ENCODE data around the gene EPX. TPM values are rescaled to one million over a fixed set of nuclear protein-coding genes. Genes with fewer than 3 reads are reported as not detected.

The EPX gene
- polyA plus RNA-seq, 1 experiment = not detected

DNA sequence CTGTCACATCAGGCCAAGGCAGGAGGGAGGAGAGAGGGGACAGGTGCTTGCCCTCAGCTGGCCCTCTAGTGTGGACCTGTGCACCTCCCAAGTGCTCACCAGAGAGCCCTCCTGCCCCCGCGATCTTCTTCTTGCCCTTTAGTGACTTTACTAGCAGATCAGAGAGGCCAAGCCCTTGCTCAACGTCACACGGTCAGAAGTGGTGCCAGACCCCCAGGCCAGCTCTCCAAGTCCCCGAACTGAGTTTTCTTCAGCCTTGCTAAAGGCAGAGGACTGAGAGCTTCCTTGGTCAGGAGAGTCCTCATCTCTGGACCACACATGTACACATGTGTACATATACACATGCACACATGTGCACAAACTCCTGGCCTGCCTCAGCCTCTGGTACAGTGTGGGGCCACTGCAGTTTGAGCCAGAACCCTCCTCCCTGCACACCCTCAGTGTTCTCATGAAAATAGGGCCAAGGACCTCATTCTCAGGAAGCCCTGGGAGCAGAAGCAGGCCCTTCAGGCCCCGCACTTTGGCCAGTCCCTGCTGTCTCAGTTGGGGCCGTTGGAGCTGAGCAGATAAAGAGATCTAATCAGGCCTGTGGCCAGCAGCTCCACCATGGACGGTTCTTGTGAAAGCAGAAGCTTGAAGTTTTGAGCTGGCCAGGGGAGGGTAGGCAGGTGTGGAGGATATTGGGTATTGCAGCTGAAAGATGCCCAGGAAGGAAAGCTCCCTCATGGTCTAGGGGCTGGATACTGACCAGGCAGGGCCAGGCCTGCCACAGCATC is 7.4 kb upstream of the EPX start:
- Histone ChIP-seq H3K27me3 (ENCODE audit: control insufficient read depth, insufficient read depth, low read length) (peaks cover 2% of the 10 kb centered on the region), H3K4me3 (ENCODE audit: low read depth, low read length) (no peak overlapping the region), H3K9me3 (ENCODE audit: control insufficient read depth, insufficient read depth, low read length) (no peaks in the 10 kb centered on the region), H3K27ac (ENCODE audit: low read depth, low read length) (no peak overlapping the region)
- ChIA-PET CTCF (no interaction called here), POLR2A (no interaction called here)
- no peak for DNase-seq (ENCODE audit: low read depth, low spot score)
- TF ChIP-seq, protein P1, sequence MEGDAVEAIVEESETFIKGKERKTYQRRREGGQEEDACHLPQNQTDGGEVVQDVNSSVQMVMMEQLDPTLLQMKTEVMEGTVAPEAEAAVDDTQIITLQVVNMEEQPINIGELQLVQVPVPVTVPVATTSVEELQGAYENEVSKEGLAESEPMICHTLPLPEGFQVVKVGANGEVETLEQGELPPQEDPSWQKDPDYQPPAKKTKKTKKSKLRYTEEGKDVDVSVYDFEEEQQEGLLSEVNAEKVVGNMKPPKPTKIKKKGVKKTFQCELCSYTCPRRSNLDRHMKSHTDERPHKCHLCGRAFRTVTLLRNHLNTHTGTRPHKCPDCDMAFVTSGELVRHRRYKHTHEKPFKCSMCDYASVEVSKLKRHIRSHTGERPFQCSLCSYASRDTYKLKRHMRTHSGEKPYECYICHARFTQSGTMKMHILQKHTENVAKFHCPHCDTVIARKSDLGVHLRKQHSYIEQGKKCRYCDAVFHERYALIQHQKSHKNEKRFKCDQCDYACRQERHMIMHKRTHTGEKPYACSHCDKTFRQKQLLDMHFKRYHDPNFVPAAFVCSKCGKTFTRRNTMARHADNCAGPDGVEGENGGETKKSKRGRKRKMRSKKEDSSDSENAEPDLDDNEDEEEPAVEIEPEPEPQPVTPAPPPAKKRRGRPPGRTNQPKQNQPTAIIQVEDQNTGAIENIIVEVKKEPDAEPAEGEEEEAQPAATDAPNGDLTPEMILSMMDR (IDR thresholded peaks at IDR 0.05; ENCODE audit: low read depth, low read length) = no peak

DNA sequence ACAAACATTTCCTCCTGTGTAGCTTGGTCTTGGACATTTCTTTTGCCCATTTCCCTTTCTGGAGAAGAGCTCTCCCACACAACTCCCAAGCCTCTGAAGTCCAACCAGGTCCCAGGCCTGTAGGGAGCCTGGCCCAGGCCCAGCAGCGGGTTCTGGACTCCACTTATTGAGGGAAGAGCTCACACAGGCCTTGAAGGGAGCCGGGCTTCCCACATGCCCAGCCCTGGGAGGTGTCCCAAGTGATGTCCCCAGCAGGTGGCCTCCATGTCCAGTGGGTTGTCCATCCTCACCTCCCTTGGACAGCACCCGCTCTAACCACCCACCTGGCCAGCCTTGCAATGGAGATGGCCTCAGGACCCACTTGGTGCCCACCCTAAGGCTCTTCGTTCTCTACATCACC is 5.9 kb upstream of the EPX start:
- TF ChIP-seq, protein P1 (IDR thresholded peaks at IDR 0.05; ENCODE audit: low read depth, low read length) = no peak
- ChIA-PET POLR2A (no interaction called here), CTCF (no interaction called here)
- Histone ChIP-seq H3K4me3 (ENCODE audit: low read depth, low read length) (no peak overlapping the region), H3K27ac (ENCODE audit: low read depth, low read length) (no peak overlapping the region), H3K27me3 (ENCODE audit: control insufficient read depth, insufficient read depth, low read length) (peaks cover 2% of the 10 kb centered on the region), H3K9me3 (ENCODE audit: control insufficient read depth, insufficient read depth, low read length) (no peaks in the 10 kb centered on the region)
- no peak for DNase-seq (ENCODE audit: low read depth, low spot score)

DNA sequence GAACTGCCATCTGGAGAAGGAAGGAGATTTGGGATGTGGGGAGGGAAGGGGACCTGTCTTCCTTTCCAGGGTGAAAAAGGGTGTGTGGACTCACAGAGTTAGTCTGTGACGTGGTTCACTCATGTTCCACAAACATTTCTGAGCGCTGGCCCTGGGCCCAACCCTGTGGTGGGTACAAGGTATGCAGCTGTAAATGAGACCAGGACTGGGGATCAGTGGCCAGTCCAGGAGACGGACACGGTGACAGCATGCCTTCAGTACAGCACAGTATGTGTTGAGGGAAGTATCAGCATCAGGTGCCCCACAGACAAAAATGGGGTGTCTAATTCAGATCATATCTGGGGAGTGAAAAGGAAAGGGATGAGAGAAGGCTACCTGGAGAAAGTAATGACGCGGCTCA is 5.5 kb upstream of the EPX start:
- peaks cover 2% of the 10 kb centered on the region for H3K27me3 ChIP-seq (ENCODE audit: control insufficient read depth, insufficient read depth, low read length)
- ChIA-PET CTCF (no interaction called here), POLR2A (no interaction called here)
- no peaks in the 10 kb centered on the region for H3K9me3 ChIP-seq (ENCODE audit: control insufficient read depth, insufficient read depth, low read length)
- TF ChIP-seq, protein P1 (IDR thresholded peaks at IDR 0.05; ENCODE audit: low read depth, low read length) = no peak
- no peak overlapping the region for H3K4me3 ChIP-seq (ENCODE audit: low read depth, low read length)
- no peak overlapping the region for H3K27ac ChIP-seq (ENCODE audit: low read depth, low read length)
- DNase-seq (ENCODE audit: low read depth, low spot score) = no peak

DNA sequence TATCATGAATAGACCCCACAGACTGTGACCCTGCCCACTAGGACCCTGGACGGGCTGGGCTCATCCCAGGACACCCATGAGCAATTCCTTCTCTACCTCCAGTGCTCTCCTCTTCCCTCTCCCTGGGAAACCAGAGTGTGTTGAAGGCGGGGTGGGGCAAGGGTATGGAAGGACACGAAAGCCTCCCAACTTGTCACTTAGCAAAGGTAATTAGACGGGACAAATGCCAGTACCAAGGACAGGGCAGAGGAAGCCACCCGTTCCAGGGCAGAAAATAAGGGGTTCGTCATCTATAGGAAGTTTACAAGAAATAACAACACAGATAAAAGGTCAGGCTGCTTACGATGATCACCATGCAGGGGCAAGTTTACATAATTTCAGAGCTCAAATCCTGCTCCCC is 4.9 kb upstream of the EPX start:
- H3K9me3 ChIP-seq (ENCODE audit: control insufficient read depth, insufficient read depth, low read length) = no peaks in the 10 kb centered on the region
- ChIA-PET CTCF (no interaction called here), POLR2A (no interaction called here)
- peaks cover 2% of the 10 kb centered on the region for H3K27me3 ChIP-seq (ENCODE audit: control insufficient read depth, insufficient read depth, low read length)
- no peak overlapping the region for H3K27ac ChIP-seq (ENCODE audit: low read depth, low read length)
- H3K4me3 ChIP-seq (ENCODE audit: low read depth, low read length) = no peak overlapping the region
- no peak for DNase-seq (ENCODE audit: low read depth, low spot score)
- TF ChIP-seq, protein P1 (IDR thresholded peaks at IDR 0.05; ENCODE audit: low read depth, low read length) = no peak

DNA sequence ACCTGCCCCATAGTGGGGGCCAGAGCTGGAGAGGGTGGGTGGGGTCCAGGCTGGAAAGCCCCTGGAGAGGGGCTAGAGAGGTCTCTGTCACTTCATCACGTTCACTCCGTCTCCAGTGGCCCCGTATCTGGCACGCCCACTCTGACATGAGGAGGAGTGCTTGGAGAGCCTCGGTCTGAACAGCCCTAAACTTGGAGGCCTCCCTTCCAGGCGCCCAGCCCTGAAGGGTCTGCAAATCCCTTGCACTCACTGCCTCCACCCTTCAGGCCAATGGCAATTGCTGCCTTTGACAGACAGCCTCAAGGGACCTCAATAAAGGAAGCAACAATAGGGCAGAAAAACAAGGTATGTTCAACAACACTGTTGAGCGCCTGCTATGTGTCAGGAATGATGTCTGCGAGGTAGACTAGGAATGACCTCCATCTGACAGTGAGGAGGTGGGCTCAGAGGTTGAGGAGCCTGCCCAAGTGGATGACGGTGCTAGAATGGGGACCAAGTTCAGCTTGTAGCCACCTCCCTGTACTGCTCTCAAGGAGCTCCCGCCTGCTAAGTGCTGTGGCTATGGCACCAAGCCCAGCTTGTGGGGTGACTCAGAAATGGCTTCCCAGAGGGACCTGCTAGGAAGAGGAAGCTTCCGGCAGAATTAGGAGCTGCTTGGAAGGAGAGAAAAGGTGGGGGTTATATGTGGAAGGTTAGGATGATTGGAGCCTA is 2.9 kb upstream of the EPX start:
- peak; percentile 23 for DNase-seq (ENCODE audit: low read depth, low spot score)
- CTCF ChIA-PET = no interaction called here
- no peaks in the 10 kb centered on the region; the same call in 1 of the 2 replicates for H3K9me3 ChIP-seq (ENCODE audit: control insufficient read depth, insufficient read depth, low read length)
- no peak overlapping the region for H3K4me3 ChIP-seq (ENCODE audit: low read depth, low read length)
- TF ChIP-seq, protein P1 (IDR thresholded peaks at IDR 0.05; ENCODE audit: low read depth, low read length) = no peak
- POLR2A ChIA-PET = interaction anchor here (0.5 kb wide), 1 partner anchor 1228 kb away, joined by 3 read pairs; no protein-coding TSS in a partner anchor
- peaks cover 5% of the 10 kb centered on the region for H3K27me3 ChIP-seq (ENCODE audit: control insufficient read depth, insufficient read depth, low read length)
- no peak overlapping the region for H3K27ac ChIP-seq (ENCODE audit: low read depth, low read length)
